ENCODE results near the gene ATP5MC3.

ATP5MC3 gene

GRCh38 chr2:175181877-175182308 lies 383 bp upstream of the ATP5MC3 start:
- H3K4me1 ChIP-seq (ENCODE audit: insufficient read depth, low read length): peaks cover 3% of the 10 kb centered on the region; the same call in 1 of the 2 replicates
- no peaks in the 10 kb centered on the region for H3K9me3 ChIP-seq (ENCODE audit: control insufficient read depth, insufficient read depth, low read length)
- H3K36me3 ChIP-seq (ENCODE audit: insufficient read depth, low read length): peaks cover 12% of the 10 kb centered on the region; the same call in 1 of the 2 replicates
- H3K9ac ChIP-seq (ENCODE audit: low read depth, low read length): peak overlapping the region; percentile 92

- Histone ChIP-seq H3K4me1 (ENCODE audit: insufficient read depth, low read length) (peaks cover 3% of the 10 kb centered on the region; the same call in 1 of the 2 replicates), H3K9ac (ENCODE audit: low read depth, low read length) (peak overlapping the region; percentile 92), H3K9me3 (ENCODE audit: control insufficient read depth, insufficient read depth, low read length) (no peaks in the 10 kb centered on the region), H3K36me3 (ENCODE audit: insufficient read depth, low read length) (peaks cover 12% of the 10 kb centered on the region; the same call in 1 of the 2 replicates)
Observed at GRCh38 chr2:175180701-175181103, 808 bp downstream of the ATP5MC3 start.

- Histone ChIP-seq H3K4me1 (ENCODE audit: insufficient read depth, low read length) (no peaks in the 10 kb centered on the region), H3K36me3 (ENCODE audit: insufficient read depth, low read length) (peaks cover 12% of the 10 kb centered on the region; the same call in 1 of the 2 replicates), H3K9ac (ENCODE audit: low read depth, low read length) (no peak overlapping the region), H3K9me3 (ENCODE audit: control insufficient read depth, insufficient read depth, low read length) (no peaks in the 10 kb centered on the region)
Observed at GRCh38 chr2:175176624-175177023, 4.9 kb downstream of the ATP5MC3 start.

- Histone ChIP-seq H3K4me1 (ENCODE audit: insufficient read depth, low read length) (no peaks in the 10 kb centered on the region), H3K9ac (ENCODE audit: low read depth, low read length) (no peak overlapping the region), H3K36me3 (ENCODE audit: insufficient read depth, low read length) (peaks cover 12% of the 10 kb centered on the region; the same call in 1 of the 2 replicates), H3K9me3 (ENCODE audit: control insufficient read depth, insufficient read depth, low read length) (no peaks in the 10 kb centered on the region)
Observed at GRCh38 chr2:175175896-175176295, 5.6 kb downstream of the ATP5MC3 start.

- Histone ChIP-seq H3K4me1 (ENCODE audit: insufficient read depth, low read length) (no peaks in the 10 kb centered on the region), H3K9me3 (ENCODE audit: control insufficient read depth, insufficient read depth, low read length) (no peaks in the 10 kb centered on the region), H3K36me3 (ENCODE audit: insufficient read depth, low read length) (peaks cover 12% of the 10 kb centered on the region; the same call in 1 of the 2 replicates), H3K9ac (ENCODE audit: low read depth, low read length) (no peak overlapping the region)
Observed at GRCh38 chr2:175175320-175175719, 6.2 kb downstream of the ATP5MC3 start.

- H3K4me1 ChIP-seq (ENCODE audit: insufficient read depth, low read length): 0 out of 2 replicates have a peak, but pooled peaks cover 3% of the 10 kb centered on the region
- no peaks in the 10 kb centered on the region for H3K9me3 ChIP-seq (ENCODE audit: control insufficient read depth, insufficient read depth, low read length)
- no peaks in the 10 kb centered on the region for H3K36me3 ChIP-seq (ENCODE audit: insufficient read depth, low read length)
- H3K9ac ChIP-seq (ENCODE audit: low read depth, low read length): no peak overlapping the region
Observed at GRCh38 chr2:175170659-175171304, 10.7 kb downstream of the ATP5MC3 start.

- Histone ChIP-seq H3K4me1 (ENCODE audit: insufficient read depth, low read length) (0 out of 2 replicates have a peak, but pooled peaks cover 3% of the 10 kb centered on the region), H3K9ac (ENCODE audit: low read depth, low read length) (peak overlapping the region; percentile 91; the same call in 1 of the 2 replicates), H3K36me3 (ENCODE audit: insufficient read depth, low read length) (no peaks in the 10 kb centered on the region), H3K9me3 (ENCODE audit: control insufficient read depth, insufficient read depth, low read length) (no peaks in the 10 kb centered on the region)
Observed at GRCh38 chr2:175169191-175169590, 12.3 kb downstream of the ATP5MC3 start.

GRCh38 chr2:175168564-175168945 lies 13.0 kb downstream of the ATP5MC3 start:
- 0 out of 2 replicates have a peak, but pooled peaks cover 3% of the 10 kb centered on the region for H3K4me1 ChIP-seq (ENCODE audit: insufficient read depth, low read length)
- no peaks in the 10 kb centered on the region for H3K9me3 ChIP-seq (ENCODE audit: control insufficient read depth, insufficient read depth, low read length)
- H3K36me3 ChIP-seq (ENCODE audit: insufficient read depth, low read length): no peaks in the 10 kb centered on the region
- peak overlapping the region; percentile 91 for H3K9ac ChIP-seq (ENCODE audit: low read depth, low read length)

GRCh38 chr2:175167792-175168563 lies 13.5 kb downstream of the ATP5MC3 start, which contains the start of gene ATF2:
TSS of gene ATF2 (minus strand) at chr2:175168203. CDS start at chr2:175136443, 31,760 bp downstream.
- Histone ChIP-seq H3K9me3 (ENCODE audit: control insufficient read depth, insufficient read depth, low read length) (no peaks in the 10 kb centered on the region), H3K9ac (ENCODE audit: low read depth, low read length) (peak within 1 kb of the TSS; percentile 94), H3K4me1 (ENCODE audit: insufficient read depth, low read length) (0 out of 2 replicates have a peak, but pooled peaks cover 3% of the 10 kb centered on the region), H3K36me3 (ENCODE audit: insufficient read depth, low read length) (no peaks in the 10 kb centered on the region)

- Histone ChIP-seq H3K4me1 (ENCODE audit: insufficient read depth, low read length) (0 out of 2 replicates have a peak, but pooled peaks cover 3% of the 10 kb centered on the region), H3K9me3 (ENCODE audit: control insufficient read depth, insufficient read depth, low read length) (no peaks in the 10 kb centered on the region), H3K9ac (ENCODE audit: low read depth, low read length) (peak overlapping the region; percentile 94), H3K36me3 (ENCODE audit: insufficient read depth, low read length) (no peaks in the 10 kb centered on the region)
Observed at GRCh38 chr2:175167076-175167791, 14.3 kb downstream of the ATP5MC3 start.

GRCh38 chr2:175166216-175166824 lies 15.2 kb downstream of the ATP5MC3 start:
- no peaks in the 10 kb centered on the region for H3K36me3 ChIP-seq (ENCODE audit: insufficient read depth, low read length)
- peak overlapping the region; percentile 94 for H3K9ac ChIP-seq (ENCODE audit: low read depth, low read length)
- H3K9me3 ChIP-seq (ENCODE audit: control insufficient read depth, insufficient read depth, low read length): no peaks in the 10 kb centered on the region
- 0 out of 2 replicates have a peak, but pooled peaks cover 3% of the 10 kb centered on the region for H3K4me1 ChIP-seq (ENCODE audit: insufficient read depth, low read length)

GRCh38 chr2:175164235-175164634 lies 17.3 kb downstream of the ATP5MC3 start:
- 0 out of 2 replicates have a peak, but pooled peaks cover 2% of the 10 kb centered on the region for H3K4me1 ChIP-seq (ENCODE audit: insufficient read depth, low read length)
- no peaks in the 10 kb centered on the region for H3K9me3 ChIP-seq (ENCODE audit: control insufficient read depth, insufficient read depth, low read length)
- H3K9ac ChIP-seq (ENCODE audit: low read depth, low read length): no peak overlapping the region
- no peaks in the 10 kb centered on the region for H3K36me3 ChIP-seq (ENCODE audit: insufficient read depth, low read length)

GRCh38 chr2:175158894-175159293 lies 22.6 kb downstream of the ATP5MC3 start:
- Histone ChIP-seq H3K9ac (ENCODE audit: low read depth, low read length) (no peak overlapping the region), H3K9me3 (ENCODE audit: control insufficient read depth, insufficient read depth, low read length) (no peaks in the 10 kb centered on the region), H3K36me3 (ENCODE audit: insufficient read depth, low read length) (no peaks in the 10 kb centered on the region), H3K4me1 (ENCODE audit: insufficient read depth, low read length) (no peaks in the 10 kb centered on the region)

- Histone ChIP-seq H3K9ac (ENCODE audit: low read depth, low read length) (no peak overlapping the region), H3K36me3 (ENCODE audit: insufficient read depth, low read length) (no peaks in the 10 kb centered on the region), H3K4me1 (ENCODE audit: insufficient read depth, low read length) (no peaks in the 10 kb centered on the region), H3K9me3 (ENCODE audit: control insufficient read depth, insufficient read depth, low read length) (no peaks in the 10 kb centered on the region)
Observed at GRCh38 chr2:175156534-175156933, 25.0 kb downstream of the ATP5MC3 start.
